Breast epithelium (tissue), 4 donors: ENCODE data around the gene ROCK2. TPM values are rescaled to one million over a fixed set of nuclear protein-coding genes. Genes with fewer than 3 reads are reported as not detected.
A peak's percentile ranks its signal among the peaks of the same experiment; 100 is the strongest.

ENCODE experiments used
- DNase-seq, 2 donors: peaks; one replicate each; pipeline ENCODE4 v3.0.0-alpha.2; 2019; ENCODE audit warnings: low spot score in 2 of 2
- H3K27ac ChIP-seq, 2 donors: fragments of 200-600 bp; sonication (generic) in 1 of 2; one replicate each; pipeline ENCODE4 v1.5.1; 2016 to 2019; ENCODE audit warnings: mild to moderate bottlenecking in 1 of 2
- H3K27me3 ChIP-seq, 2 donors: fragments of 200-600 bp; sonication (generic) in 1 of 2; one replicate each; pipeline versions ENCODE4 v1.5.1 to v1.6.0; 2017 to 2019; ENCODE audit warnings: control low read depth in 1 of 2, mild to moderate bottlenecking in 1 of 2
- H3K36me3 ChIP-seq: fragments of 200-600 bp; one replicate; pipeline ENCODE4 v1.5.1; 2019
- H3K4me1 ChIP-seq, 2 donors: fragments of 200-600 bp; sonication (generic); one replicate each; pipeline ENCODE4 v1.5.1; 2016 to 2019; ENCODE audit warnings: control low read depth in 1 of 2
- H3K4me3 ChIP-seq, 3 donors: fragments of 200-600 bp; sonication (generic); 1 replicate in 2 of 3; 2 replicates in 1 of 3; pipeline ENCODE4 v1.5.1; 2016 to 2019; ENCODE audit warnings: mild to moderate bottlenecking in 3 of 3, moderate library complexity in 2 of 3
- H3K9me3 ChIP-seq, 2 donors: fragments of 200-600 bp; sonication (generic) in 1 of 2; one replicate each; pipeline ENCODE4 v1.5.1; 2016 to 2019; ENCODE audit warnings: control low read depth in 1 of 2
- POLR2A ChIP-seq: fragments of 450-650 bp; IDR thresholded peaks from one replicate; pipeline ENCODE4 v1.6.1; 2016; ENCODE audit warnings: antibody characterized with exemption, mild to moderate bottlenecking, moderate library complexity
- POLR2AphosphoS5 ChIP-seq, 3 donors: sonication (generic); formaldehyde crosslinking; IDR thresholded peaks; one replicate each; pipeline ENCODE4 v1.6.1; 2017; ENCODE audit warnings: antibody characterized with exemption in 3 of 3
- intact Hi-C: fragments of 100-400 bp; cut with DNase I; formaldehyde crosslinking; loops from one replicate; pipeline ENCODE4 v1.15.1; 2023; ENCODE audit warnings: low total_unique reads
- total RNA-seq, 3 donors: library from RNA; depleted of rRNA; stranded (reverse); fragments of >200 nt; gene quantifications; one replicate each; pipeline ENCODE4 v1.1.0, GENCODE V29; 2016
- TF ChIP-seq, protein P1 (sequence below), 3 donors: fragments of 450-650 bp; IDR thresholded peaks; one replicate each; pipeline ENCODE4 v1.5.1; 2016 to 2017; ENCODE audit warnings: antibody characterized with exemption in 3 of 3, mild to moderate bottlenecking in 3 of 3, moderate library complexity in 3 of 3

The ROCK2 gene
- total RNA-seq, 3 donors from 2014 or later, result 87.1 to 181 (median 103) TPM

DNA sequence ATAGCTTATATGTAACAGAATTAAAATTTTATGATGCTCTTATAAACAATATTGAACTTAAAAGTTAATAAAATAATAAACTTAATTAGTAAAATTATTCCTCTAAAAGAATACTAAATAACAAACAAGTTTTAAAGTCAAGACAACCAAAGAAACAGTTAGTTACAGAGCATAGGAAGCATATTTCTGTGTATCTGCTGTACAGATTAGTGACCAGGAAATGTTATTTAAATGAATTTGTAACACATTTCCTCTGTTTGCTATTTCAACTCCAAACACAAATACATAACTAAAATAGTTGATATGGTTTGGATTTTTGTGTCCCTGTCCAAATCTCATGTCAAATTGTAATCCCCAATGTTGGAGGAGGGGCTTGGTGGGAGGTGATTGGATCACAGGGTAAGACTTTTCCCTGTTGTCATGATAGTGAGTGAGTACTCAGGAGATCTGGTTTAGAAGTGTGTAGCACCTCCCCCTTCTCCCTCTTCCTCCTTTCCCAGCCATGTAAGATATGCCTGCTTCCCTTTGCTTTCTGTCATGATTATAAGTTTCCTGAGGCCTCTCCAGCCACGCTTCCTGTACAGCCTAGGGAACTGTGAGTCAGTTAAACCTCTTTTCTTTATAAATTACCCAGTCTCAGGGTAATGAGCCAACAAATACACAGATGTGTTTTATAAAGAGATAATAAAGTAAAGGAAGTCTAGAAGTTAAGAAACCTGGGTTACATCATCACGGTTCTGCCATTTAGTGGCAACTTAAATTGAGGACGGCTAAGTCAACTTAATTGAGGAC, 51.8 kb downstream of the ROCK2 start:
- no peak overlapping the region for H3K4me3 ChIP-seq
- no peaks in the 10 kb centered on the region for H3K9me3 ChIP-seq
- intact Hi-C loops, result no loop called here
- peak overlapping the region in 1 of 2 donors; percentile 35 for H3K27ac ChIP-seq
- DNase-seq, result no peak
- H3K36me3 ChIP-seq, result no peaks in the 10 kb centered on the region
- no peaks in the 10 kb centered on the region for H3K4me1 ChIP-seq
- no peaks in the 10 kb centered on the region for H3K27me3 ChIP-seq
- TF ChIP-seq POLR2AphosphoS5 (IDR thresholded peaks at IDR 0.05) (no peak), POLR2A (no peak)
- TF ChIP-seq, protein P1, sequence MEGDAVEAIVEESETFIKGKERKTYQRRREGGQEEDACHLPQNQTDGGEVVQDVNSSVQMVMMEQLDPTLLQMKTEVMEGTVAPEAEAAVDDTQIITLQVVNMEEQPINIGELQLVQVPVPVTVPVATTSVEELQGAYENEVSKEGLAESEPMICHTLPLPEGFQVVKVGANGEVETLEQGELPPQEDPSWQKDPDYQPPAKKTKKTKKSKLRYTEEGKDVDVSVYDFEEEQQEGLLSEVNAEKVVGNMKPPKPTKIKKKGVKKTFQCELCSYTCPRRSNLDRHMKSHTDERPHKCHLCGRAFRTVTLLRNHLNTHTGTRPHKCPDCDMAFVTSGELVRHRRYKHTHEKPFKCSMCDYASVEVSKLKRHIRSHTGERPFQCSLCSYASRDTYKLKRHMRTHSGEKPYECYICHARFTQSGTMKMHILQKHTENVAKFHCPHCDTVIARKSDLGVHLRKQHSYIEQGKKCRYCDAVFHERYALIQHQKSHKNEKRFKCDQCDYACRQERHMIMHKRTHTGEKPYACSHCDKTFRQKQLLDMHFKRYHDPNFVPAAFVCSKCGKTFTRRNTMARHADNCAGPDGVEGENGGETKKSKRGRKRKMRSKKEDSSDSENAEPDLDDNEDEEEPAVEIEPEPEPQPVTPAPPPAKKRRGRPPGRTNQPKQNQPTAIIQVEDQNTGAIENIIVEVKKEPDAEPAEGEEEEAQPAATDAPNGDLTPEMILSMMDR (IDR thresholded peaks at IDR 0.05), result no peak

DNA sequence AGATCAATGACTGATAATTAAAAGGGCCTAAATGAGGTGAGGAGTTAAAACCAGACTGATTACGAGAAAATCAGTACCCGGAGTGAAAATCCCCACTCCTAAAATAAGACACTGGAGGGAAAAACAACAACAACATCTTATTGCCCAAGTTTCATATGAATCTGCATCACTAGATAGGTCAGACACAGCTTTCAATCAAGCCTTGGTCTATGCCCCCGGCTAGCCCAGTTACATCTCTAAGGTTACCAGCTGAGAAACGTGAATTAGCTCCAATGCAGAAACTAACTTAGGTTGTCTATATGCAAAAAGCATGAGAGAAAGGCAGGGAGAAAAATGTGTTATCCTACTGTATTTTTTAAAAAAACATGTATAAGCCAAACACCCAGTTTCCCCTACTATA, 53.7 kb downstream of the ROCK2 start:
- no peaks in the 10 kb centered on the region for H3K36me3 ChIP-seq
- no peak overlapping the region for H3K4me3 ChIP-seq
- intact Hi-C loops, result no loop called here
- DNase-seq, result no peak
- TF ChIP-seq POLR2A, result no peak
- TF ChIP-seq POLR2AphosphoS5 (IDR thresholded peaks at IDR 0.05), result no peak
- TF ChIP-seq, protein P1 (IDR thresholded peaks at IDR 0.05), result no peak
- H3K9me3 ChIP-seq, result no peaks in the 10 kb centered on the region
- H3K4me1 ChIP-seq, result no peaks in the 10 kb centered on the region
- no peaks in the 10 kb centered on the region for H3K27me3 ChIP-seq
- no peak overlapping the region for H3K27ac ChIP-seq

DNA sequence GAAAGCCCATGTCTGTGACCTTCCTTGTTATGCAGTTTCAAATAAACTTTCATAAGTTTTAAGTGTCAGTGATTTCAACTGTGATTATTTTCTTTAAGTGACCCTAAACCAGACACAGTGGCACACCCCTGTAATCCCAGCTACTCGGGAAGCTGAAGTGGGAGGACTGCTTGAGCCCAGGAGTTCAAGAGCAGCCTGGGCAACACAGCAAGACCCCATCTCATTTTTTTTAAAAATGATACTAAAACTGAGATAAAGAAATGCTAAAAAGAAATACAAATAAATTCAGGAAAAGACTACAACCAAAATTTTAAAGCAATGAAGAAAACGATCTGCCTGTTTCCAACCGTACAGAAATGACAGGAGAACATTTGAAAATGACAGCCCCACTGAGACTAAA, 54.2 kb downstream of the ROCK2 start:
- Histone ChIP-seq H3K4me3 (no peak overlapping the region), H3K4me1 (no peaks in the 10 kb centered on the region), H3K27ac (no peak overlapping the region), H3K36me3 (no peaks in the 10 kb centered on the region), H3K27me3 (no peaks in the 10 kb centered on the region), H3K9me3 (no peaks in the 10 kb centered on the region)
- no peak for DNase-seq
- intact Hi-C loops, result no loop called here
- TF ChIP-seq POLR2AphosphoS5 (IDR thresholded peaks at IDR 0.05) (no peak), POLR2A (no peak)
- TF ChIP-seq, protein P1 (IDR thresholded peaks at IDR 0.05), result no peak

GRCh38 chr2:11288431-11288830, 56.0 kb downstream of the ROCK2 start:
- Histone ChIP-seq H3K36me3 (no peaks in the 10 kb centered on the region), H3K27ac (no peak overlapping the region), H3K4me1 (no peaks in the 10 kb centered on the region), H3K27me3 (no peaks in the 10 kb centered on the region), H3K9me3 (no peaks in the 10 kb centered on the region), H3K4me3 (no peak overlapping the region)
- intact Hi-C loops, result no loop called here
- no peak for DNase-seq
- TF ChIP-seq, protein P1 (IDR thresholded peaks at IDR 0.05), result no peak
- TF ChIP-seq POLR2A (no peak), POLR2AphosphoS5 (IDR thresholded peaks at IDR 0.05) (no peak)

DNA sequence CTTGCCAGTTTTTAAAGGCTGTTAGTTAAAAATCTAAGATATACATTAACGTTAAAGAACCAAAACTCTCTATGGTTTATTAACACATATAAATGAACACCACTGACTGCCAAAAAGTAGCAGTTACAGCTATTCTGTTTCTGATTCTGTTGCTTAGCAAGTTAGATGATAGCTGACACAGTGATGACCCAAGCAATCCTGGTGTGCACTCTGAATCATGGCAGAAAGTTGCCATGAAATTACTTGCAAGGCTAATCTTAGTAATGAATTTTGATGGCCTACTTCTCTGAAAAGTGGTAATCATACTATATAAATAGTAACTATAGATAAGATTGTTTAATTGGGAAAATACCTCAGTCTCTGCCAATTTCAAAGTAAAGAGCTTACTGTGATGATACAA, 57.7 kb downstream of the ROCK2 start:
- H3K27ac ChIP-seq, result no peak overlapping the region
- intact Hi-C loops, result no loop called here
- no peaks in the 10 kb centered on the region for H3K27me3 ChIP-seq
- no peaks in the 10 kb centered on the region for H3K36me3 ChIP-seq
- H3K4me1 ChIP-seq, result no peaks in the 10 kb centered on the region
- no peak overlapping the region for H3K4me3 ChIP-seq
- H3K9me3 ChIP-seq, result no peaks in the 10 kb centered on the region
- no peak for DNase-seq
- TF ChIP-seq POLR2AphosphoS5 (IDR thresholded peaks at IDR 0.05) (no peak), POLR2A (no peak)
- TF ChIP-seq, protein P1 (IDR thresholded peaks at IDR 0.05), result no peak
